ENCODE data around the gene TSC22D4.

DNA sequence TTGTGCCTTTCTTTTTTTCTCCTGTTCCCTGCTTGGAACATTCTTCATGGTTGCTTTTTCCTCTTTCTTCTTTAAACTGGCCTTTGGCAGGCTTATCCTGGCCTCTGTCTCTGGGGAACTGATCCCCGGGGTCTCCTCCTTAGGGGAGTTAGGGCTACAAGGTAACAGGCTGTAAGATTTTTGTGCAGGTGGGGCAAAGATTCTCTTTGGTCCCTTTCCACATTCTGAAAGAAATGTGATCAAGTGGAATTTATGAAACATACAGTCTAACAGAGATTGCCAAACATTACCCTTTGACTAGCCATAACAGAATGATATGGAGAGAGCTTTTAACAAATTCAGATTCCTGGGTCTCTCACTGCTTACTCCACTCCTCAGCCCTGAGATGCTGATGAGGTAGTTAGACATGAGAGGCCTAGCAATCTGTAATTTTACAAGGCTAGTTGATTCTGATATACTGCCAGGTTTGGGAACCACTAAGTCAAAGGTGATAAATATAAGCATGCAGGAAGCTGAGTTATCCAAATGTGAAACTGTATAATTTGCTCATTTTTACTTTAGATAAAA is 59.3 kb downstream of the TSC22D4 start:
- TF ChIP-seq EZH2 (IDR thresholded peaks at IDR 0.05; ENCODE audit: borderline replicate concordance) (no peak), EZH2phosphoT487 (IDR thresholded peaks at IDR 0.05; ENCODE audit: low read depth, severe bottlenecking, unreplicated experiment) (no peak)
- TF ChIP-seq, protein P1, sequence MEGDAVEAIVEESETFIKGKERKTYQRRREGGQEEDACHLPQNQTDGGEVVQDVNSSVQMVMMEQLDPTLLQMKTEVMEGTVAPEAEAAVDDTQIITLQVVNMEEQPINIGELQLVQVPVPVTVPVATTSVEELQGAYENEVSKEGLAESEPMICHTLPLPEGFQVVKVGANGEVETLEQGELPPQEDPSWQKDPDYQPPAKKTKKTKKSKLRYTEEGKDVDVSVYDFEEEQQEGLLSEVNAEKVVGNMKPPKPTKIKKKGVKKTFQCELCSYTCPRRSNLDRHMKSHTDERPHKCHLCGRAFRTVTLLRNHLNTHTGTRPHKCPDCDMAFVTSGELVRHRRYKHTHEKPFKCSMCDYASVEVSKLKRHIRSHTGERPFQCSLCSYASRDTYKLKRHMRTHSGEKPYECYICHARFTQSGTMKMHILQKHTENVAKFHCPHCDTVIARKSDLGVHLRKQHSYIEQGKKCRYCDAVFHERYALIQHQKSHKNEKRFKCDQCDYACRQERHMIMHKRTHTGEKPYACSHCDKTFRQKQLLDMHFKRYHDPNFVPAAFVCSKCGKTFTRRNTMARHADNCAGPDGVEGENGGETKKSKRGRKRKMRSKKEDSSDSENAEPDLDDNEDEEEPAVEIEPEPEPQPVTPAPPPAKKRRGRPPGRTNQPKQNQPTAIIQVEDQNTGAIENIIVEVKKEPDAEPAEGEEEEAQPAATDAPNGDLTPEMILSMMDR (IDR thresholded peaks at IDR 0.05; ENCODE audit: poor library complexity) = no peak
